GM12878 (cell line): ENCODE data around the gene BDH1.

Experiments used
- ASH2L ChIP-seq: fragments of 300-600, 200-600 bp; sonication (generic); IDR thresholded peaks from 2 replicates; pipeline ENCODE4 v1.6.1; 2017; ENCODE audit warnings: low read depth, mild to moderate bottlenecking, borderline replicate concordance
- HDAC2 ChIP-seq: fragments of 200-600 bp; sonication (generic); IDR thresholded peaks from 2 replicates; pipeline ENCODE4 v1.6.1; 2017
- PAX8 ChIP-seq: fragments of 450-650 bp; IDR thresholded peaks from 2 replicates; pipeline ENCODE4 v1.6.1; 2017; ENCODE audit warnings: mild to moderate bottlenecking, moderate library complexity
- RAD21 ChIP-seq: IDR thresholded peaks from 2 replicates; pipeline ENCODE4 v1.6.1; 2011; ENCODE audit warnings: mild to moderate bottlenecking, low read depth, low read length, moderate library complexity; ENCODE audit not compliant: insufficient read depth
- SP1 ChIP-seq: IDR thresholded peaks from one replicate; pipeline ENCODE4 v1.6.1; 2011; ENCODE audit warnings: low read depth, low read length
- ZBTB33 ChIP-seq: fragments of 450-650 bp; IDR thresholded peaks from 2 replicates; pipeline ENCODE4 v1.6.1; 2017; ENCODE audit warnings: mild to moderate bottlenecking
- TF ChIP-seq, protein P1 (sequence below), 3 experiments: IDR thresholded peaks in 2 of 3; conservative IDR thresholded peaks in 1 of 3; 2 replicates each; pipeline ENCODE4 v1.5.1; 2011; ENCODE audit warnings: low read depth in 3 of 3, low read length in 3 of 3, mild to moderate bottlenecking in 3 of 3, control low read depth in 2 of 3, moderate library complexity in 2 of 3, inconsistent platforms in 1 of 3, mixed read lengths in 1 of 3; ENCODE audit not compliant: control insufficient read depth in 2 of 3, insufficient read depth in 1 of 3; ENCODE audit errors: extremely low read depth in 1 of 3
- TF ChIP-seq, protein P2 (sequence below): IDR thresholded peaks from 2 replicates; pipeline ENCODE4 v1.6.1; 2011; ENCODE audit warnings: low read depth, low read length, improper control_type of control experiment, borderline replicate concordance

GRCh38 chr3:197592361-197593045 lies 36.7 kb upstream of the BDH1 start:
- TF ChIP-seq PAX8: no peak
- TF ChIP-seq, protein P1, sequence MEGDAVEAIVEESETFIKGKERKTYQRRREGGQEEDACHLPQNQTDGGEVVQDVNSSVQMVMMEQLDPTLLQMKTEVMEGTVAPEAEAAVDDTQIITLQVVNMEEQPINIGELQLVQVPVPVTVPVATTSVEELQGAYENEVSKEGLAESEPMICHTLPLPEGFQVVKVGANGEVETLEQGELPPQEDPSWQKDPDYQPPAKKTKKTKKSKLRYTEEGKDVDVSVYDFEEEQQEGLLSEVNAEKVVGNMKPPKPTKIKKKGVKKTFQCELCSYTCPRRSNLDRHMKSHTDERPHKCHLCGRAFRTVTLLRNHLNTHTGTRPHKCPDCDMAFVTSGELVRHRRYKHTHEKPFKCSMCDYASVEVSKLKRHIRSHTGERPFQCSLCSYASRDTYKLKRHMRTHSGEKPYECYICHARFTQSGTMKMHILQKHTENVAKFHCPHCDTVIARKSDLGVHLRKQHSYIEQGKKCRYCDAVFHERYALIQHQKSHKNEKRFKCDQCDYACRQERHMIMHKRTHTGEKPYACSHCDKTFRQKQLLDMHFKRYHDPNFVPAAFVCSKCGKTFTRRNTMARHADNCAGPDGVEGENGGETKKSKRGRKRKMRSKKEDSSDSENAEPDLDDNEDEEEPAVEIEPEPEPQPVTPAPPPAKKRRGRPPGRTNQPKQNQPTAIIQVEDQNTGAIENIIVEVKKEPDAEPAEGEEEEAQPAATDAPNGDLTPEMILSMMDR (IDR thresholded peaks at IDR 0.05 in 2 of 3, conservative IDR thresholded peaks at IDR 0.05 in 1 of 3; ENCODE audit: control insufficient read depth in 2 of 3, extremely low read depth in 1 of 3, insufficient read depth in 1 of 3, low read depth in 3 of 3, low read length in 3 of 3): no peak
- no peak for TF ChIP-seq SP1
- TF ChIP-seq ZBTB33: no peak
- no peak for TF ChIP-seq RAD21
- no peak for TF ChIP-seq HDAC2
- TF ChIP-seq, protein P2, sequence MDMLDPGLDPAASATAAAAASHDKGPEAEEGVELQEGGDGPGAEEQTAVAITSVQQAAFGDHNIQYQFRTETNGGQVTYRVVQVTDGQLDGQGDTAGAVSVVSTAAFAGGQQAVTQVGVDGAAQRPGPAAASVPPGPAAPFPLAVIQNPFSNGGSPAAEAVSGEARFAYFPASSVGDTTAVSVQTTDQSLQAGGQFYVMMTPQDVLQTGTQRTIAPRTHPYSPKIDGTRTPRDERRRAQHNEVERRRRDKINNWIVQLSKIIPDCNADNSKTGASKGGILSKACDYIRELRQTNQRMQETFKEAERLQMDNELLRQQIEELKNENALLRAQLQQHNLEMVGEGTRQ: no peak
- no peak for TF ChIP-seq ASH2L
